ENCODE measurements around the gene WDCP.

WDCP gene

GRCh38 chr2:24087032-24087431 is 39.8 kb upstream of the WDCP start:
- H3K9ac ChIP-seq (ENCODE audit: low read length), result no peak overlapping the region
- H3K79me2 ChIP-seq (ENCODE audit: low read length), result no peaks in the 10 kb centered on the region
- no peak overlapping the region for H3K4me3 ChIP-seq (ENCODE audit: low read length)
- H3K27ac ChIP-seq (ENCODE audit: low read length), result no peak overlapping the region
- no peaks in the 10 kb centered on the region for H4K20me1 ChIP-seq (ENCODE audit: insufficient read depth, low read length)
- H3K27me3 ChIP-seq (ENCODE audit: low read depth, low read length), result no peaks in the 10 kb centered on the region
- peaks cover 14% of the 10 kb centered on the region for H3K4me1 ChIP-seq (ENCODE audit: low read length)
- no peak overlapping the region for H2AFZ ChIP-seq (ENCODE audit: low read depth, low read length)
- TF ChIP-seq EZH2phosphoT487 (IDR thresholded peaks at IDR 0.05; ENCODE audit: low read depth) (no peak), CTCF (IDR thresholded peaks at IDR 0.05; ENCODE audit: low read depth, low read length) (no peak)
- H3K9me3 ChIP-seq (ENCODE audit: insufficient read depth, low read length), result no peaks in the 10 kb centered on the region
- H3K4me2 ChIP-seq (ENCODE audit: low read length), result no peak overlapping the region
- H3K36me3 ChIP-seq (replicated peaks; ENCODE audit: low read depth, low read length), result no peaks in the 10 kb centered on the region

GRCh38 chr2:24086241-24086640 is 39.0 kb upstream of the WDCP start:
- Histone ChIP-seq H3K36me3 (replicated peaks; ENCODE audit: low read depth, low read length) (no peaks in the 10 kb centered on the region), H3K27ac (ENCODE audit: low read length) (no peak overlapping the region), H3K4me1 (ENCODE audit: low read length) (peaks cover 14% of the 10 kb centered on the region), H2AFZ (ENCODE audit: low read depth, low read length) (no peak overlapping the region), H3K9me3 (ENCODE audit: insufficient read depth, low read length) (no peaks in the 10 kb centered on the region), H3K4me3 (ENCODE audit: low read length) (no peak overlapping the region), H4K20me1 (ENCODE audit: insufficient read depth, low read length) (no peaks in the 10 kb centered on the region), H3K79me2 (ENCODE audit: low read length) (no peaks in the 10 kb centered on the region), H3K9ac (ENCODE audit: low read length) (no peak overlapping the region), H3K27me3 (ENCODE audit: low read depth, low read length) (no peaks in the 10 kb centered on the region), H3K4me2 (ENCODE audit: low read length) (no peak overlapping the region)
- no peak for TF ChIP-seq EZH2phosphoT487 (IDR thresholded peaks at IDR 0.05; ENCODE audit: low read depth)
- TF ChIP-seq CTCF (IDR thresholded peaks at IDR 0.05; ENCODE audit: low read depth, low read length), result no peak

- peaks cover 14% of the 10 kb centered on the region for H3K4me1 ChIP-seq (ENCODE audit: low read length)
- H3K9me3 ChIP-seq (ENCODE audit: insufficient read depth, low read length), result no peaks in the 10 kb centered on the region
- no peak for TF ChIP-seq CTCF (IDR thresholded peaks at IDR 0.05; ENCODE audit: low read depth, low read length)
- TF ChIP-seq EZH2phosphoT487 (IDR thresholded peaks at IDR 0.05; ENCODE audit: low read depth), result no peak
- no peaks in the 10 kb centered on the region for H3K36me3 ChIP-seq (replicated peaks; ENCODE audit: low read depth, low read length)
- peak overlapping the region; percentile 83; the same call in 1 of the 2 replicates for H3K27ac ChIP-seq (ENCODE audit: low read length)
- H3K27me3 ChIP-seq (ENCODE audit: low read depth, low read length), result no peaks in the 10 kb centered on the region
- no peaks in the 10 kb centered on the region for H4K20me1 ChIP-seq (ENCODE audit: insufficient read depth, low read length)
- H2AFZ ChIP-seq (ENCODE audit: low read depth, low read length), result peak overlapping the region; percentile 99
- peak overlapping the region; percentile 100 for H3K4me2 ChIP-seq (ENCODE audit: low read length)
- H3K4me3 ChIP-seq (ENCODE audit: low read length), result peak overlapping the region; percentile 87
- peak overlapping the region; percentile 87 for H3K9ac ChIP-seq (ENCODE audit: low read length)
- no peaks in the 10 kb centered on the region for H3K79me2 ChIP-seq (ENCODE audit: low read length)
Measured at GRCh38 chr2:24085200-24085489, 38.0 kb upstream of the WDCP start.

- Histone ChIP-seq H2AFZ (ENCODE audit: low read depth, low read length) (peak within 1 kb of the TSS; percentile 99), H3K4me3 (ENCODE audit: low read length) (peak within 1 kb of the TSS; percentile 87), H3K4me2 (ENCODE audit: low read length) (peak within 1 kb of the TSS; percentile 100), H3K36me3 (replicated peaks; ENCODE audit: low read depth, low read length) (no peaks in the 10 kb centered on the region), H3K9me3 (ENCODE audit: insufficient read depth, low read length) (no peaks in the 10 kb centered on the region), H3K9ac (ENCODE audit: low read length) (peak within 1 kb of the TSS; percentile 87), H3K4me1 (ENCODE audit: low read length) (peaks cover 14% of the 10 kb centered on the region), H3K27me3 (ENCODE audit: low read depth, low read length) (no peaks in the 10 kb centered on the region), H3K79me2 (ENCODE audit: low read length) (no peaks in the 10 kb centered on the region), H3K27ac (ENCODE audit: low read length) (peak within 1 kb of the TSS; percentile 83), H4K20me1 (ENCODE audit: insufficient read depth, low read length) (no peaks in the 10 kb centered on the region)
- TF ChIP-seq EZH2phosphoT487 (IDR thresholded peaks at IDR 0.05; ENCODE audit: low read depth) (no peak), CTCF (IDR thresholded peaks at IDR 0.05; ENCODE audit: low read depth, low read length) (peak; percentile 83)
Measured at GRCh38 chr2:24084386-24085199, 37.4 kb upstream of the WDCP start, which contains the start of gene TP53I3. TSS of gene TP53I3 (minus strand) at chr2:24084834. CDS start at chr2:24084326, 508 bp downstream.
